Astrocyte of the spinal cord (primary cell): Measurements from ENCODE around the gene ABCF2.

Experiments
- DNase-seq: peaks from one replicate; pipeline ENCODE4 v3.0.0; 2011; ENCODE audit warnings: low read depth, low spot score
- H3K4me3 ChIP-seq: 2 replicates; pipeline ENCODE4 v1.5.1; 2011; ENCODE audit warnings: low read depth, mild to moderate bottlenecking, low read length, moderate library complexity
- CTCF ChIP-seq: IDR thresholded peaks from 2 replicates; pipeline ENCODE4 v1.5.1; 2012; ENCODE audit warnings: low read depth, mild to moderate bottlenecking, low read length, inconsistent platforms
- in situ Hi-C: cut with HindIII; loops from 2 replicates; pipeline ENCODE4 v1.10.0; 2017; ENCODE audit warnings: low sequenced_read_pairs

The ABCF2 gene

GRCh38 chr7:151254316-151254715 is 27.3 kb upstream of the ABCF2 start:
- in situ Hi-C loops, result no loop called here
- no peak overlapping the region for H3K4me3 ChIP-seq
- TF ChIP-seq CTCF, result no peak
- DNase-seq, result no peak

GRCh38 chr7:151252961-151253711 is 26.1 kb upstream of the ABCF2 start:
- peak overlapping the region; percentile 59 for H3K4me3 ChIP-seq
- no peak for DNase-seq
- TF ChIP-seq CTCF, result no peak
- in situ Hi-C loops, result no loop called here

- no peak for TF ChIP-seq CTCF
- in situ Hi-C loops, result no loop called here
- peak overlapping the region; percentile 59 for H3K4me3 ChIP-seq
- DNase-seq, result no peak
These were observed 25.5 kb upstream of the ABCF2 start for GRCh38 chr7:151252561-151252835.

GRCh38 chr7:151251689-151252560 is 24.9 kb upstream of the ABCF2 start:
- H3K4me3 ChIP-seq, result peak overlapping the region; percentile 59
- TF ChIP-seq CTCF, result no peak
- peak; percentile 78 for DNase-seq
- in situ Hi-C loops, result no loop called here

- DNase-seq, result peak; percentile 45
- no peak for TF ChIP-seq CTCF
- in situ Hi-C loops, result no loop called here
- peak overlapping the region; percentile 37 for H3K4me3 ChIP-seq
These were observed 24.3 kb upstream of the ABCF2 start for GRCh38 chr7:151251328-151251688.

GRCh38 chr7:151250181-151251132 is 23.5 kb upstream of the ABCF2 start:
- no peak for DNase-seq
- in situ Hi-C loops, result no loop called here

More at GRCh38 chr7:151250181-151251132, 23.5 kb upstream of the ABCF2 start:
- no peak overlapping the region for H3K4me3 ChIP-seq
- TF ChIP-seq CTCF, result no peak
